ENCODE results near the gene LAMP1.
"Not testable (repeated sequence)": the region's sequence is repeated elsewhere in the genome, so short reads cannot be mapped to it uniquely, and the experiment has no call there.

Gene LAMP1

GRCh38 chr13:113296823-113297369, at the start of gene LAMP1:
LAMP1 (plus strand) TSS chr13:113297239; CDS start chr13:113297435, 196 bp downstream.
- CTCF ChIA-PET, result interaction anchor here (1.2 kb wide), 1 partner anchor 193 kb away, joined by 3 read pairs; no protein-coding TSS in a partner anchor
- peaks cover 4% of the 10 kb centered on the region for H3K9me3 Mint-ChIP-seq
- peak; percentile 97 for DNase-seq
- peak within 1 kb of the TSS; percentile 98 for H3K27ac Mint-ChIP-seq
- peaks cover 35% of the 10 kb centered on the region for H3K4me1 Mint-ChIP-seq
- peaks cover 37% of the 10 kb centered on the region for H3K27me3 Mint-ChIP-seq
- H3K4me3 Mint-ChIP-seq, result peak within 1 kb of the TSS; percentile 85
- peaks cover 9% of the 10 kb centered on the region for H3K36me3 Mint-ChIP-seq

GRCh38 chr13:113252516-113253095, 44.4 kb upstream of the LAMP1 start:
- no peak overlapping the region for H3K4me3 Mint-ChIP-seq
- H3K27me3 Mint-ChIP-seq, result no peaks in the 10 kb centered on the region
- no peaks in the 10 kb centered on the region for H3K4me1 Mint-ChIP-seq
- DNase-seq, result no peak
- no peak overlapping the region for H3K27ac Mint-ChIP-seq
- no peaks in the 10 kb centered on the region for H3K9me3 Mint-ChIP-seq
- peaks cover 65% of the 10 kb centered on the region for H3K36me3 Mint-ChIP-seq
- CTCF ChIA-PET, result no interaction called here

- peaks cover 50% of the 10 kb centered on the region for H3K36me3 Mint-ChIP-seq
- not testable (repeated sequence) for H3K27me3 Mint-ChIP-seq, H3K9me3 Mint-ChIP-seq, H3K27ac Mint-ChIP-seq, H3K4me1 Mint-ChIP-seq, DNase-seq, H3K4me3 Mint-ChIP-seq
- CTCF ChIA-PET, result interaction anchor here (0.7 kb wide), 1 partner anchor 10 kb away, joined by 3 read pairs; no protein-coding TSS in a partner anchor
Measured at GRCh38 chr13:113257908-113258307, 39.1 kb upstream of the LAMP1 start.

- CTCF ChIA-PET, result interaction anchor here (0.7 kb wide), 1 partner anchor 11 kb away, joined by 3 read pairs; no protein-coding TSS in a partner anchor
- Mint-ChIP-seq H3K27me3 (no peaks in the 10 kb centered on the region), H3K9me3 (no peaks in the 10 kb centered on the region), H3K4me1 (no peaks in the 10 kb centered on the region), H3K36me3 (peaks cover 52% of the 10 kb centered on the region), H3K4me3 (no peak overlapping the region), H3K27ac (no peak overlapping the region)
- no peak for DNase-seq
Measured at GRCh38 chr13:113258321-113259054, 38.6 kb upstream of the LAMP1 start.

- H3K36me3 Mint-ChIP-seq, result peaks cover 47% of the 10 kb centered on the region
- H3K27me3 Mint-ChIP-seq, result no peaks in the 10 kb centered on the region
- no peak overlapping the region for H3K27ac Mint-ChIP-seq
- no peak for DNase-seq
- CTCF ChIA-PET, result no interaction called here
- H3K9me3 Mint-ChIP-seq, result no peaks in the 10 kb centered on the region
- no peak overlapping the region for H3K4me3 Mint-ChIP-seq
- no peaks in the 10 kb centered on the region for H3K4me1 Mint-ChIP-seq
Measured at GRCh38 chr13:113260996-113261395, 36.0 kb upstream of the LAMP1 start.

- H3K36me3 Mint-ChIP-seq, result peaks cover 32% of the 10 kb centered on the region
Measured at GRCh38 chr13:113263016-113263415, 34.0 kb upstream of the LAMP1 start.

GRCh38 chr13:113267642-113268405, 29.2 kb upstream of the LAMP1 start:
- no peak for DNase-seq
- H3K27me3 Mint-ChIP-seq, result no peaks in the 10 kb centered on the region
- H3K27ac Mint-ChIP-seq, result peak overlapping the region; percentile 57
- CTCF ChIA-PET, result no interaction called here
- no peak overlapping the region for H3K4me3 Mint-ChIP-seq
- no peaks in the 10 kb centered on the region for H3K4me1 Mint-ChIP-seq
- peaks cover 12% of the 10 kb centered on the region for H3K36me3 Mint-ChIP-seq
- no peaks in the 10 kb centered on the region for H3K9me3 Mint-ChIP-seq

More at GRCh38 chr13:113263016-113263415, 34.0 kb upstream of the LAMP1 start:
- H3K27ac Mint-ChIP-seq, DNase-seq, CTCF ChIA-PET, H3K4me1 Mint-ChIP-seq, H3K4me3 Mint-ChIP-seq, H3K27me3 Mint-ChIP-seq, H3K9me3 Mint-ChIP-seq: not testable (repeated sequence)

- Mint-ChIP-seq H3K27me3 (peaks cover 9% of the 10 kb centered on the region), H3K4me3 (no peak overlapping the region), H3K27ac (no peak overlapping the region), H3K4me1 (peaks cover 7% of the 10 kb centered on the region), H3K9me3 (no peaks in the 10 kb centered on the region), H3K36me3 (peaks cover 1% of the 10 kb centered on the region)
- CTCF ChIA-PET, result interaction anchor here (1.0 kb wide), 1 partner anchor 19 kb away, joined by 3 read pairs; no protein-coding TSS in a partner anchor
- no peak for DNase-seq
Measured at GRCh38 chr13:113272031-113272430, 25.0 kb upstream of the LAMP1 start.

GRCh38 chr13:113272701-113273181, 24.3 kb upstream of the LAMP1 start:
- Mint-ChIP-seq H3K9me3 (no peaks in the 10 kb centered on the region), H3K4me3 (no peak overlapping the region), H3K36me3 (peaks cover 1% of the 10 kb centered on the region), H3K27ac (no peak overlapping the region), H3K27me3 (peaks cover 9% of the 10 kb centered on the region), H3K4me1 (peaks cover 7% of the 10 kb centered on the region)
- CTCF ChIA-PET, result no interaction called here
- DNase-seq, result no peak

GRCh38 chr13:113273321-113273720, 23.7 kb upstream of the LAMP1 start:
- Mint-ChIP-seq H3K27me3 (peaks cover 9% of the 10 kb centered on the region), H3K4me1 (peaks cover 7% of the 10 kb centered on the region), H3K27ac (no peak overlapping the region), H3K36me3 (peaks cover under 1% of the 10 kb centered on the region), H3K4me3 (no peak overlapping the region), H3K9me3 (no peaks in the 10 kb centered on the region)
- no peak for DNase-seq
- CTCF ChIA-PET, result no interaction called here

- no peak for DNase-seq
- Mint-ChIP-seq H3K27me3 (peaks cover 9% of the 10 kb centered on the region), H3K4me3 (no peak overlapping the region), H3K9me3 (peaks cover 6% of the 10 kb centered on the region), H3K27ac (no peak overlapping the region), H3K36me3 (no peaks in the 10 kb centered on the region), H3K4me1 (peaks cover 7% of the 10 kb centered on the region)
- CTCF ChIA-PET, result interaction anchor here (1.0 to 1.1 kb wide), 3 partner anchors 117 to 304 kb away, joined by 3 to 4 read pairs (median 3); no protein-coding TSS in a partner anchor
Measured at GRCh38 chr13:113273851-113274590, 23.0 kb upstream of the LAMP1 start.

GRCh38 chr13:113274721-113275120, 22.3 kb upstream of the LAMP1 start:
- CTCF ChIA-PET, result interaction anchor here (1.0 to 1.1 kb wide), 3 partner anchors 116 to 305 kb away, joined by 3 to 4 read pairs (median 3); no protein-coding TSS in a partner anchor

GRCh38 chr13:113275387-113275786, 21.7 kb upstream of the LAMP1 start:
- CTCF ChIA-PET, result no interaction called here
- DNase-seq, result peak; percentile 62
- peaks cover 7% of the 10 kb centered on the region for H3K9me3 Mint-ChIP-seq
- no peak overlapping the region for H3K27ac Mint-ChIP-seq
- H3K27me3 Mint-ChIP-seq, result peaks cover 11% of the 10 kb centered on the region
- peaks cover 7% of the 10 kb centered on the region for H3K4me1 Mint-ChIP-seq
- no peaks in the 10 kb centered on the region for H3K36me3 Mint-ChIP-seq
- H3K4me3 Mint-ChIP-seq, result no peak overlapping the region

More at GRCh38 chr13:113274721-113275120, 22.3 kb upstream of the LAMP1 start:
- H3K4me1 Mint-ChIP-seq, result peaks cover 7% of the 10 kb centered on the region
- no peak overlapping the region for H3K4me3 Mint-ChIP-seq
- DNase-seq, result no peak
- H3K27ac Mint-ChIP-seq, result no peak overlapping the region
- peaks cover 7% of the 10 kb centered on the region for H3K9me3 Mint-ChIP-seq
- peaks cover 9% of the 10 kb centered on the region for H3K27me3 Mint-ChIP-seq
- no peaks in the 10 kb centered on the region for H3K36me3 Mint-ChIP-seq
